Stomach (tissue), 9 donors: Measurements from ENCODE around the gene ADTRP. TPM values are rescaled to one million over a fixed set of nuclear protein-coding genes. Genes with fewer than 3 reads are reported as not detected.

Experiments used
- DNase-seq, 2 donors: peaks; one replicate each; pipeline versions ENCODE4 v3.0.0 to v3.0.0-alpha.2; 2013 to 2019
- H3K27ac ChIP-seq, 5 donors: fragments of 200-600 bp in 4 of 5; sonication (generic) in 4 of 5; one replicate each; pipeline ENCODE4 v1.5.1; 2013 to 2019; ENCODE audit warnings: mild to moderate bottlenecking in 1 of 5, moderate library complexity in 1 of 5
- H3K27me3 ChIP-seq, 3 donors: fragments of 200-600 bp; sonication (generic); one replicate each; pipeline ENCODE4 v1.5.1; 2017 to 2019; ENCODE audit warnings: mixed run types in 1 of 3
- H3K36me3 ChIP-seq, 4 donors: fragments of 200-600 bp; sonication (generic); 1 replicate in 3 of 4; 2 replicates in 1 of 4; pipeline ENCODE4 v1.5.1; 2016 to 2019
- H3K4me1 ChIP-seq, 4 donors: fragments of 200-600 bp; sonication (generic); one replicate each; pipeline ENCODE4 v1.5.1; 2016 to 2019
- H3K4me3 ChIP-seq, 4 donors: fragments of 200-600 bp; sonication (generic) in 3 of 4; one replicate each; pipeline ENCODE4 v1.5.1; 2016 to 2019; ENCODE audit warnings: mild to moderate bottlenecking in 1 of 4
- H3K9me3 ChIP-seq, 4 donors: fragments of 200-600 bp; sonication (generic); one replicate each; pipeline ENCODE4 v1.5.1; 2016 to 2019
- CTCF ChIP-seq, 7 experiments: fragments of 450-650 bp in 4 of 7; fragments of 200-600 bp in 3 of 7; sonication (generic) in 3 of 7; IDR thresholded peaks; one replicate each; pipeline ENCODE4 v1.5.1; 2016 to 2019; ENCODE audit warnings: antibody characterized with exemption in 7 of 7, control low read depth in 2 of 7, mild to moderate bottlenecking in 1 of 7
- EP300 ChIP-seq: sonication (generic); formaldehyde crosslinking; IDR thresholded peaks from one replicate; pipeline ENCODE4 v1.6.1; 2017; ENCODE audit warnings: antibody characterized with exemption
- POLR2A ChIP-seq, 4 donors: fragments of 450-650 bp; IDR thresholded peaks; one replicate each; pipeline ENCODE4 v1.6.1; 2016; ENCODE audit warnings: antibody characterized with exemption in 4 of 4, control low read depth in 2 of 4, mild to moderate bottlenecking in 1 of 4, moderate library complexity in 1 of 4
- POLR2AphosphoS5 ChIP-seq, 3 donors: sonication (generic); formaldehyde crosslinking; IDR thresholded peaks; one replicate each; pipeline ENCODE4 v1.6.1; 2016; ENCODE audit warnings: antibody characterized with exemption in 3 of 3
- WGBS, 5 donors: extraction: QIAGEN DNeasy Blood & Tissue Kit in 3 of 5; methylation state at CpG; one replicate each; pipeline versions ENCODE4 v1.1.5 to v1.1.7; 2013 to 2018; 5-methylcytosine and 5-hydroxymethylcytosine counted together
- intact Hi-C: fragments of 100-400 bp; cut with DNase I; formaldehyde crosslinking; loops from one replicate; pipeline ENCODE4 v1.15.1; 2023; ENCODE audit warnings: low total_unique reads
- polyA plus RNA-seq, 3 donors: library from polyadenylated mRNA; stranded (reverse); fragments of 200-250 nt; gene quantifications; one replicate each; pipeline ENCODE4 v1.2.3, GENCODE V29; 2013
- total RNA-seq, 5 donors: library from RNA; depleted of rRNA; stranded (reverse); fragments of >200 nt; gene quantifications; one replicate each; pipeline versions ENCODE4 v1.1.0 to v1.2.3, GENCODE V29; 2014 to 2016
- donor health status: healthy with polysubstance abuse.
- donor health status: Bipolar disorder and iron deficiency.
- donor health status: healthy.

ADTRP gene
- total and polyA plus RNA-seq, 8 donors = 3.9 to 63.6 (median 20.8) TPM

GRCh38 chr6:11750682-11751081, 27.9 kb downstream of the ADTRP start:
- no peaks in the 10 kb centered on the region for H3K27me3 ChIP-seq
- no peak overlapping the region for H3K4me3 ChIP-seq
- no peak for DNase-seq
- intact Hi-C loops = no loop called here
- H3K4me1 ChIP-seq = peaks cover 0 to 4% (median 0%) of the 10 kb centered on the region in 4 donors
- WGBS, 5 donors = 36 to 50% (median 45%) methylated on average over 7 of the region's 7 CpGs
- no peak overlapping the region for H3K27ac ChIP-seq
- H3K9me3 ChIP-seq = no peaks in the 10 kb centered on the region
- TF ChIP-seq EP300 = no peak
- TF ChIP-seq CTCF (IDR thresholded peaks at IDR 0.05) = no peak
- no peak for TF ChIP-seq POLR2A (IDR thresholded peaks at IDR 0.05)
- no peak for TF ChIP-seq POLR2AphosphoS5 (IDR thresholded peaks at IDR 0.05)
- no peaks in the 10 kb centered on the region for H3K36me3 ChIP-seq

GRCh38 chr6:11748591-11749210, 29.9 kb downstream of the ADTRP start:
- Histone ChIP-seq H3K4me1 (peaks cover 0 to 12% (median 0%) of the 10 kb centered on the region in 4 donors), H3K9me3 (no peaks in the 10 kb centered on the region), H3K27me3 (no peaks in the 10 kb centered on the region), H3K27ac (no peak overlapping the region), H3K4me3 (no peak overlapping the region), H3K36me3 (no peaks in the 10 kb centered on the region)
- no peak for DNase-seq
- intact Hi-C loops = no loop called here
- TF ChIP-seq POLR2AphosphoS5 (IDR thresholded peaks at IDR 0.05) (no peak), POLR2A (IDR thresholded peaks at IDR 0.05) (no peak), EP300 (no peak), CTCF (IDR thresholded peaks at IDR 0.05) (no peak)
- WGBS, 5 donors = 81 to 89% (median 86%) methylated on average over 7 of the region's 7 CpGs

- intact Hi-C loops = no loop called here
- Histone ChIP-seq H3K36me3 (no peaks in the 10 kb centered on the region), H3K9me3 (no peaks in the 10 kb centered on the region), H3K4me1 (peaks cover 0 to 18% (median 7%) of the 10 kb centered on the region in 4 donors), H3K4me3 (no peak overlapping the region), H3K27ac (no peak overlapping the region), H3K27me3 (no peaks in the 10 kb centered on the region)
- TF ChIP-seq CTCF (IDR thresholded peaks at IDR 0.05) = no peak
- TF ChIP-seq EP300 = no peak
- no peak for TF ChIP-seq POLR2A (IDR thresholded peaks at IDR 0.05)
- no peak for TF ChIP-seq POLR2AphosphoS5 (IDR thresholded peaks at IDR 0.05)
- 76 to 97% (median 87%) methylated on average over 3 of the region's 3 CpGs for WGBS, 5 donors
- no peak for DNase-seq
Observed at GRCh38 chr6:11747021-11747420, 31.6 kb downstream of the ADTRP start.

- no peak overlapping the region for H3K4me3 ChIP-seq
- TF ChIP-seq POLR2AphosphoS5 (IDR thresholded peaks at IDR 0.05) (peak in 1 of 3 donors; percentile 39), POLR2A (IDR thresholded peaks at IDR 0.05) (no peak), EP300 (no peak), CTCF (IDR thresholded peaks at IDR 0.05) (no peak)
- H3K27me3 ChIP-seq = no peaks in the 10 kb centered on the region
- no peaks in the 10 kb centered on the region for H3K36me3 ChIP-seq
- DNase-seq = peak; percentile 43 to 78
- no peaks in the 10 kb centered on the region for H3K9me3 ChIP-seq
- H3K4me1 ChIP-seq = peaks cover 0 to 15% (median 7%) of the 10 kb centered on the region in 4 donors
- 37 to 62% (median 53%) methylated on average over 3 of the region's 3 CpGs for WGBS, 5 donors
- H3K27ac ChIP-seq = peak overlapping the region in 4 of 5 donors; percentile 31 to 48 (median 38)
- intact Hi-C loops = no loop called here
Observed at GRCh38 chr6:11744753-11745152, 33.9 kb downstream of the ADTRP start.
